K562 (cell line): Measurements from ENCODE around the gene TBXAS1. TPM values are rescaled to one million over a fixed set of nuclear protein-coding genes. Genes with fewer than 3 reads are reported as not detected.

ENCODE experiments used
- ASH1L ChIP-seq: fragments of 450-650 bp; IDR thresholded peaks from 2 replicates; pipeline ENCODE4 v1.6.1; 2018; ENCODE audit warnings: borderline replicate concordance, mild to moderate bottlenecking, low read depth; ENCODE audit not compliant: partially characterized antibody
- CBFA2T3 ChIP-seq: fragments of 450-650 bp; IDR thresholded peaks from 2 replicates; pipeline ENCODE4 v1.6.1; 2017
- CXXC5 ChIP-seq: fragments of 250-450 bp; sonication (Bioruptor Pico); IDR thresholded peaks from 2 replicates; pipeline ENCODE4 v1.8.0; 2022; ENCODE audit warnings: inconsistent platforms, mild to moderate bottlenecking, moderate library complexity
- EGR1 ChIP-seq: fragments of 450-650 bp; conservative IDR thresholded peaks from 2 replicates; pipeline ENCODE4 v1.6.1; 2017; ENCODE audit warnings: mild to moderate bottlenecking
- FOXJ2 ChIP-seq: fragments of 200-800 bp; sonication (Bioruptor generic); IDR thresholded peaks from 2 replicates; pipeline ENCODE4 v1.6.1; 2016; ENCODE audit warnings: missing genetic modification characterization, missing compliant biosample characterization
- GTF2F1 ChIP-seq: IDR thresholded peaks from 2 replicates; pipeline ENCODE4 v1.6.1; 2011; ENCODE audit warnings: low read depth, low read length, improper control_type of control experiment
- HNRNPLL ChIP-seq: fragments of 200-400 bp; formaldehyde crosslinking; IDR thresholded peaks from 2 replicates; pipeline ENCODE4 v1.6.1; 2017; ENCODE audit warnings: low read length, low read depth, mild to moderate bottlenecking; ENCODE audit not compliant: poor library complexity, severe bottlenecking
- MTF1 ChIP-seq: fragments of 250-450 bp; sonication (Bioruptor Pico); IDR thresholded peaks from 2 replicates; pipeline ENCODE4 v1.9.0; 2021; ENCODE audit warnings: moderate library complexity, mild to moderate bottlenecking, inconsistent platforms, borderline replicate concordance
- MYBL2 ChIP-seq, 2 experiments: fragments of 450-650 bp in 1 of 2; sonication (generic) in 1 of 2; formaldehyde crosslinking in 1 of 2; IDR thresholded peaks; 2 replicates each; pipeline versions ENCODE4 v1.6.1 to v1.8.1; 2017 to 2022; ENCODE audit warnings: borderline replicate concordance in 1 of 2, inconsistent platforms in 1 of 2, low read depth in 1 of 2, mild to moderate bottlenecking in 1 of 2, missing genetic modification reagents in 1 of 2, moderate library complexity in 1 of 2
- POU5F1 ChIP-seq: fragments of 150-350 bp; IDR thresholded peaks from 2 replicates; pipeline ENCODE4 v1.6.1; 2014; ENCODE audit warnings: borderline replicate concordance, low read length, low read depth, mild to moderate bottlenecking; ENCODE audit not compliant: partially characterized antibody
- SP2 ChIP-seq: IDR thresholded peaks from 2 replicates; pipeline ENCODE4 v1.6.1; 2011; ENCODE audit warnings: mild to moderate bottlenecking, low read depth, low read length, moderate library complexity; ENCODE audit not compliant: poor library complexity, severe bottlenecking; ENCODE audit errors: extremely low read depth
- ZBTB17 ChIP-seq: fragments of 450-650 bp; formaldehyde crosslinking; IDR thresholded peaks from 2 replicates; pipeline ENCODE4 v1.4.0; 2020; ENCODE audit warnings: mild to moderate bottlenecking
- ZNF140 ChIP-seq: fragments of 250-450 bp; sonication (Bioruptor Pico); IDR thresholded peaks from 2 replicates; pipeline ENCODE4 v1.8.0; 2021; ENCODE audit warnings: moderate library complexity, mild to moderate bottlenecking, inconsistent platforms
- ZNF175 ChIP-seq: fragments of 200-800 bp; sonication (Bioruptor generic); IDR thresholded peaks from 2 replicates; pipeline ENCODE4 v1.6.1; 2016; ENCODE audit warnings: low read depth, mild to moderate bottlenecking, missing genetic modification characterization, missing compliant biosample characterization
- ZNF24 ChIP-seq: fragments of 450-650 bp; IDR thresholded peaks from 2 replicates; pipeline ENCODE4 v1.6.1; 2016
- ZNF444 ChIP-seq: fragments of 250-450 bp; sonication (Bioruptor Pico); IDR thresholded peaks from 2 replicates; pipeline ENCODE4 v1.4.0; 2020; ENCODE audit warnings: mild to moderate bottlenecking, moderate library complexity
- ZNF79 ChIP-seq: fragments of 250-450 bp; sonication (Bioruptor Pico); IDR thresholded peaks from 2 replicates; pipeline ENCODE4 v1.4.0; 2020; ENCODE audit warnings: low read depth, mild to moderate bottlenecking, moderate library complexity
- polyA plus RNA-seq, 8 experiments: library from polyadenylated mRNA; depleted of rRNA in 4 of 8; stranded (reverse) in 5 of 8; unstranded in 3 of 8; fragments of >200 nt; fragmentation: Nextera tagmentation in 2 of 8; fragmentation: Illumina TruSeq in 1 of 8; extraction: Ambion mirVana in 2 of 8; extraction: Trizol in 1 of 8; gene quantifications; 2 replicates each; pipeline versions ENCODE4 v1.2.1 to v1.2.3, GENCODE V29; 2011 to 2014; ENCODE audit warnings: inconsistent platforms in 1 of 8, missing spikeins in 1 of 8
- total RNA-seq, 7 experiments: library from RNA; depleted of rRNA in 6 of 7; stranded (reverse); fragments of >200 nt in 6 of 7; fragmentation: Illumina TruSeq in 2 of 7; extraction: Trizol in 2 of 7; gene quantifications; 2 replicates each; pipeline versions ENCODE4 v1.2.1 to v1.2.3, GENCODE V29; 2011 to 2021; ENCODE audit warnings: low replicate concordance in 1 of 7
- TF ChIP-seq, protein P1 (sequence below): sonication (generic); formaldehyde crosslinking; IDR thresholded peaks from 2 replicates; pipeline ENCODE4 v1.9.0; 2022; ENCODE audit warnings: mild to moderate bottlenecking, missing genetic modification reagents
- TF ChIP-seq, protein P2 (sequence below): fragments of 450-650 bp; IDR thresholded peaks from 2 replicates; pipeline ENCODE4 v1.6.1; 2017; ENCODE audit warnings: antibody characterized with exemption, mild to moderate bottlenecking
- TF ChIP-seq, protein P3 (sequence below): fragments of 450-650 bp; formaldehyde crosslinking; IDR thresholded peaks from 2 replicates; pipeline ENCODE4 v1.4.0; 2020; ENCODE audit warnings: mild to moderate bottlenecking, mixed read lengths

The TBXAS1 gene
- total and polyA plus RNA-seq, 9 of the 15 experiments (the other 6 are each of a cell fraction or from before 2014, with no cell fraction given), result 1.1 to 8.3 (median 1.9) TPM

DNA sequence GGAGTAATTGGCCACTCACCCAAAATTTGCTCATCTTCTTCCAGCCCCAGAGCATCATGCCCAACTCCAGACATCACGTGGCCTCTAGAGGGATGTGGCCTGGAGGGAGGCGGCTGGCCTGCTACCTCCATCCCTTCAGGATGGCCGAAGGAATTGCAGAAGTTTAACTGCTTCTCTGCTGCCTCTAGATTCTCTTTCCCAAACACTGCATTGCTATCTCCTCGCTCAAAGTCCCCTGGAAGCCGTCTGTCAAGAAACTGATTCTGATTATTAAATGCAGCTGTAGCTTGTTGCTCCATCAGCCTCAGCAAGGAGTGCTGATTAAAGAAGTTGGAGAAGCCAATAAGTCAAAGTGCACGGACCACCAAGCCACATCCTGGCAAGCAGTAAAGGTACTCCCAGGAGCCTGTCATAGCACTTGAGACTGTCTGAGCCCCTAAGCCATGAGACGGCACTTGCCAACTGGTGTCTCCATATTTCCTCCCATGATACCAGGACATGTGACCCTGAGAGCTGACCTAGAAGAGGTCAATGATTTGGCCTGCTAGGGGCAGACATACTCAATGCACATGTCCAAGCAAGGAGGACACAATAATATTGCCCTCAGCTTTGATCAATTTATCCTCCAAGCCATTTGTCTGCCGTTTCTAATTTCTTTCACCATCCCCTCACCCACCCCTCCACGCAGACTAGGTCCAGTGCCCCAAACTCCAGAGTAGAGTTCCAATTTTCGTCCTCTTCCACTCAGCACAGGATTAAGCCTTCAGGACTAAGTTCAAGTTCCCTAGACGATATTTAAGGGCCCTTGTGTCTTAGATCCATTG, 84.2 kb downstream of the TBXAS1 start (continued):
- TF ChIP-seq MYBL2 (IDR thresholded peaks at IDR 0.05; ENCODE audit: low read depth) (no peak), MYBL2 (CRISPR knock-in tag; IDR thresholded peaks at IDR 0.05; ENCODE audit: borderline replicate concordance) (0 out of 2 replicates have a peak, but pooled peaks have one; percentile 10), EGR1 (no peak), ZBTB17 (CRISPR knock-in tag) (no peak), ZNF140 (no peak), FOXJ2 (tag) (0 out of 2 replicates have a peak, but pooled peaks have one; percentile 8), ZNF79 (CRISPR knock-in tag) (no peak), CXXC5 (CRISPR knock-in tag) (no peak), ASH1L (no peak), MTF1 (CRISPR knock-in tag) (no peak), POU5F1 (no peak), ZNF24 (no peak), CBFA2T3 (peak; percentile 49), ZNF444 (CRISPR knock-in tag) (no peak), SP2 (no peak), HNRNPLL (no peak), ZNF175 (CRISPR knock-in tag) (no peak), GTF2F1 (no peak)
- TF ChIP-seq, protein P1, sequence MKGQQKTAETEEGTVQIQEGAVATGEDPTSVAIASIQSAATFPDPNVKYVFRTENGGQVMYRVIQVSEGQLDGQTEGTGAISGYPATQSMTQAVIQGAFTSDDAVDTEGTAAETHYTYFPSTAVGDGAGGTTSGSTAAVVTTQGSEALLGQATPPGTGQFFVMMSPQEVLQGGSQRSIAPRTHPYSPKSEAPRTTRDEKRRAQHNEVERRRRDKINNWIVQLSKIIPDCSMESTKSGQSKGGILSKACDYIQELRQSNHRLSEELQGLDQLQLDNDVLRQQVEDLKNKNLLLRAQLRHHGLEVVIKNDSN, result peak; percentile 7; the same call in 1 of the 2 replicates
- TF ChIP-seq, protein P2, sequence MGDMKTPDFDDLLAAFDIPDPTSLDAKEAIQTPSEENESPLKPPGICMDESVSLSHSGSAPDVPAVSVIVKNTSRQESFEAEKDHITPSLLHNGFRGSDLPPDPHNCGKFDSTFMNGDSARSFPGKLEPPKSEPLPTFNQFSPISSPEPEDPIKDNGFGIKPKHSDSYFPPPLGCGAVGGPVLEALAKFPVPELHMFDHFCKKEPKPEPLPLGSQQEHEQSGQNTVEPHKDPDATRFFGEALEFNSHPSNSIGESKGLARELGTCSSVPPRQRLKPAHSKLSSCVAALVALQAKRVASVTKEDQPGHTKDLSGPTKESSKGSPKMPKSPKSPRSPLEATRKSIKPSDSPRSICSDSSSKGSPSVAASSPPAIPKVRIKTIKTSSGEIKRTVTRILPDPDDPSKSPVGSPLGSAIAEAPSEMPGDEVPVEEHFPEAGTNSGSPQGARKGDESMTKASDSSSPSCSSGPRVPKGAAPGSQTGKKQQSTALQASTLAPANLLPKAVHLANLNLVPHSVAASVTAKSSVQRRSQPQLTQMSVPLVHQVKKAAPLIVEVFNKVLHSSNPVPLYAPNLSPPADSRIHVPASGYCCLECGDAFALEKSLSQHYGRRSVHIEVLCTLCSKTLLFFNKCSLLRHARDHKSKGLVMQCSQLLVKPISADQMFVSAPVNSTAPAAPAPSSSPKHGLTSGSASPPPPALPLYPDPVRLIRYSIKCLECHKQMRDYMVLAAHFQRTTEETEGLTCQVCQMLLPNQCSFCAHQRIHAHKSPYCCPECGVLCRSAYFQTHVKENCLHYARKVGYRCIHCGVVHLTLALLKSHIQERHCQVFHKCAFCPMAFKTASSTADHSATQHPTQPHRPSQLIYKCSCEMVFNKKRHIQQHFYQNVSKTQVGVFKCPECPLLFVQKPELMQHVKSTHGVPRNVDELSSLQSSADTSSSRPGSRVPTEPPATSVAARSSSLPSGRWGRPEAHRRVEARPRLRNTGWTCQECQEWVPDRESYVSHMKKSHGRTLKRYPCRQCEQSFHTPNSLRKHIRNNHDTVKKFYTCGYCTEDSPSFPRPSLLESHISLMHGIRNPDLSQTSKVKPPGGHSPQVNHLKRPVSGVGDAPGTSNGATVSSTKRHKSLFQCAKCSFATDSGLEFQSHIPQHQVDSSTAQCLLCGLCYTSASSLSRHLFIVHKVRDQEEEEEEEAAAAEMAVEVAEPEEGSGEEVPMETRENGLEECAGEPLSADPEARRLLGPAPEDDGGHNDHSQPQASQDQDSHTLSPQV, result 0 out of 2 replicates have a peak, but pooled peaks have one; percentile 61
- TF ChIP-seq, protein P3, sequence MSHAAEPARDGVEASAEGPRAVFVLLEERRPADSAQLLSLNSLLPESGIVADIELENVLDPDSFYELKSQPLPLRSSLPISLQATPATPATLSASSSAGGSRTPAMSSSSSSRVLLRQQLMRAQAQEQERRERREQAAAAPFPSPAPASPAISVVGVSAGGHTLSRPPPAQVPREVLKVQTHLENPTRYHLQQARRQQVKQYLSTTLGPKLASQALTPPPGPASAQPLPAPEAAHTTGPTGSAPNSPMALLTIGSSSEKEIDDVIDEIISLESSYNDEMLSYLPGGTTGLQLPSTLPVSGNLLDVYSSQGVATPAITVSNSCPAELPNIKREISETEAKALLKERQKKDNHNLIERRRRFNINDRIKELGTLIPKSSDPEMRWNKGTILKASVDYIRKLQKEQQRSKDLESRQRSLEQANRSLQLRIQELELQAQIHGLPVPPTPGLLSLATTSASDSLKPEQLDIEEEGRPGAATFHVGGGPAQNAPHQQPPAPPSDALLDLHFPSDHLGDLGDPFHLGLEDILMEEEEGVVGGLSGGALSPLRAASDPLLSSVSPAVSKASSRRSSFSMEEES, result no peak
